SK-N-SH treated with all-trans-retinoic acid at 6 μM for 48 hours (cell line): ENCODE measurements around the gene ZWILCH.
"Not testable (repeated sequence)": the region's sequence is repeated elsewhere in the genome, so short reads cannot be mapped to it uniquely, and the experiment has no call there.

ENCODE experiments used
- ATAC-seq: fragments of 200-7000 bp; cut with Tn5 transposase; 3 replicates; pipeline ENCODE4 v1.9.1; 2020; ENCODE audit warnings: mild to moderate bottlenecking, moderate library complexity
- ARNTL ChIP-seq: fragments of 450-650 bp; formaldehyde crosslinking; IDR thresholded peaks from 2 replicates; pipeline ENCODE4 v1.5.0; 2020; ENCODE audit warnings: low read depth, mild to moderate bottlenecking, moderate library complexity, borderline replicate concordance
- BACH2 ChIP-seq: fragments of 250-450 bp; sonication (Bioruptor Pico); IDR thresholded peaks from 2 replicates; pipeline ENCODE4 v1.9.0; 2021; ENCODE audit warnings: mild to moderate bottlenecking, borderline replicate concordance
- CREB5 ChIP-seq: fragments of 250-450 bp; sonication (Bioruptor Pico); IDR thresholded peaks from 2 replicates; pipeline ENCODE4 v1.5.1; 2020; ENCODE audit warnings: low read depth, mild to moderate bottlenecking, moderate library complexity
- CSDC2 ChIP-seq: fragments of 250-450 bp; sonication (Bioruptor Pico); IDR thresholded peaks from 2 replicates; pipeline ENCODE4 v1.5.0; 2020; ENCODE audit warnings: mild to moderate bottlenecking, moderate library complexity
- CSRNP3 ChIP-seq: fragments of 250-450 bp; sonication (Bioruptor Pico); IDR thresholded peaks from 2 replicates; pipeline ENCODE4 v1.5.1; 2021; ENCODE audit warnings: mild to moderate bottlenecking, moderate library complexity
- ESRRG ChIP-seq: fragments of 250-450 bp; sonication (Bioruptor Pico); IDR thresholded peaks from 2 replicates; pipeline ENCODE4 v1.6.1; 2021; ENCODE audit warnings: mild to moderate bottlenecking
- GLIS3 ChIP-seq: fragments of 250-450 bp; sonication (Bioruptor Pico); IDR thresholded peaks from 2 replicates; pipeline ENCODE4 v1.5.0; 2020; ENCODE audit warnings: mild to moderate bottlenecking, moderate library complexity
- OSR1 ChIP-seq: fragments of 250-450 bp; sonication (Bioruptor Pico); IDR thresholded peaks from 2 replicates; pipeline ENCODE4 v1.8.0; 2022; ENCODE audit warnings: moderate library complexity, mild to moderate bottlenecking, inconsistent platforms
- PATZ1 ChIP-seq: fragments of 250-450 bp; sonication (Bioruptor Pico); IDR thresholded peaks from 2 replicates; pipeline ENCODE4 v1.8.0; 2020; ENCODE audit warnings: mild to moderate bottlenecking, moderate library complexity, borderline replicate concordance
- PPARA ChIP-seq: fragments of 250-450 bp; sonication (Bioruptor Pico); IDR thresholded peaks from 2 replicates; pipeline ENCODE4 v1.5.0; 2020; ENCODE audit warnings: mild to moderate bottlenecking, borderline replicate concordance
- RARB ChIP-seq: fragments of 250-450 bp; sonication (Bioruptor Pico); IDR thresholded peaks from 2 replicates; pipeline ENCODE4 v1.8.0; 2021; ENCODE audit warnings: mild to moderate bottlenecking, moderate library complexity
- SNAI2 ChIP-seq: fragments of 250-450 bp; sonication (Bioruptor Pico); IDR thresholded peaks from 2 replicates; pipeline ENCODE4 v1.5.0; 2020; ENCODE audit warnings: mild to moderate bottlenecking, moderate library complexity
- TCF4 ChIP-seq: fragments of 250-450 bp; sonication (Bioruptor Pico); IDR thresholded peaks from 2 replicates; pipeline ENCODE4 v1.8.0; 2021; ENCODE audit warnings: mild to moderate bottlenecking, moderate library complexity, borderline replicate concordance
- TOX ChIP-seq: fragments of 250-450 bp; sonication (Bioruptor Pico); IDR thresholded peaks from 2 replicates; pipeline ENCODE4 v1.8.0; 2021; ENCODE audit warnings: mild to moderate bottlenecking, moderate library complexity, borderline replicate concordance
- TSHZ2 ChIP-seq: fragments of 250-450 bp; sonication (Bioruptor Pico); IDR thresholded peaks from 2 replicates; pipeline ENCODE4 v1.5.0; 2020; ENCODE audit warnings: mild to moderate bottlenecking, moderate library complexity
- ZC3H10 ChIP-seq: fragments of 250-450 bp; sonication (Bioruptor Pico); IDR thresholded peaks from 2 replicates; pipeline ENCODE4 v1.5.1; 2021; ENCODE audit warnings: mild to moderate bottlenecking, moderate library complexity
- ZFP3 ChIP-seq: fragments of 250-450 bp; sonication (Bioruptor Pico); IDR thresholded peaks from 2 replicates; pipeline ENCODE4 v1.5.0; 2020; ENCODE audit warnings: mild to moderate bottlenecking, moderate library complexity
- ZFP30 ChIP-seq: fragments of 450-650 bp; formaldehyde crosslinking; IDR thresholded peaks from 2 replicates; pipeline ENCODE4 v1.5.0; 2022; ENCODE audit warnings: mild to moderate bottlenecking, moderate library complexity
- ZNF565 ChIP-seq: fragments of 450-650 bp; formaldehyde crosslinking; conservative IDR thresholded peaks from 2 replicates; pipeline ENCODE4 v1.5.0; 2020; ENCODE audit warnings: low read depth, mild to moderate bottlenecking, moderate library complexity
- ZNF70 ChIP-seq: fragments of 450-650 bp; formaldehyde crosslinking; IDR thresholded peaks from 2 replicates; pipeline ENCODE4 v1.5.0; 2020; ENCODE audit warnings: mild to moderate bottlenecking, moderate library complexity
- ZNF8 ChIP-seq: fragments of 450-650 bp; formaldehyde crosslinking; IDR thresholded peaks from 2 replicates; pipeline ENCODE4 v1.5.0; 2020; ENCODE audit warnings: mild to moderate bottlenecking, moderate library complexity

Gene ZWILCH

GRCh38 chr15:66502491-66502890 lies 2.6 kb upstream of the ZWILCH start:
- TF ChIP-seq ESRRG (no peak), RARB (CRISPR knock-in tag) (no peak), PPARA (CRISPR knock-in tag) (no peak), OSR1 (no peak), ARNTL (CRISPR knock-in tag) (no peak), ZNF8 (CRISPR knock-in tag) (no peak), PATZ1 (CRISPR knock-in tag) (no peak), SNAI2 (CRISPR knock-in tag) (no peak), CREB5 (CRISPR knock-in tag) (no peak), ZC3H10 (CRISPR knock-in tag) (no peak), TSHZ2 (no peak), ZFP30 (CRISPR knock-in tag) (no peak)
- TF ChIP-seq, all 23 proteins: peak for 0
- no peak for ATAC-seq

- not testable (repeated sequence) for ATAC-seq
Measured at GRCh38 chr15:66503041-66503648, 2.0 kb upstream of the ZWILCH start.

- TF ChIP-seq CSDC2 (CRISPR knock-in tag) (no peak), RARB (CRISPR knock-in tag) (no peak), CSRNP3 (CRISPR knock-in tag) (0 out of 2 replicates have a peak, but pooled peaks have one; percentile 25)
- no peak; the same call in 2 of the 3 replicates for ATAC-seq
Measured at GRCh38 chr15:66503780-66504562, 1.2 kb upstream of the ZWILCH start.

GRCh38 chr15:66505430-66505811 lies 295 bp downstream of the ZWILCH start:
- peak; percentile 53; the same call in 2 of the 3 replicates for ATAC-seq
- TF ChIP-seq ARNTL (CRISPR knock-in tag) (no peak), TOX (CRISPR knock-in tag) (no peak), ZFP30 (CRISPR knock-in tag) (no peak), TSHZ2 (no peak), BACH2 (CRISPR knock-in tag) (no peak), PATZ1 (CRISPR knock-in tag) (no peak), GLIS3 (CRISPR knock-in tag) (no peak), OSR1 (no peak), ESRRG (no peak), ZNF565 (CRISPR knock-in tag) (no peak), ZFP3 (CRISPR knock-in tag) (no peak), CSDC2 (CRISPR knock-in tag) (no peak), TCF4 (CRISPR knock-in tag) (no peak), CSRNP3 (CRISPR knock-in tag) (no peak), ZNF70 (no peak)
